GM23338 (cell line): ENCODE data around the gene MRPL52.

Source experiments
- CREB1 ChIP-seq: fragments of 250-450 bp; sonication (Bioruptor Pico); IDR thresholded peaks from 2 replicates; pipeline ENCODE4 v1.5.0; 2020; ENCODE audit warnings: low read depth, mild to moderate bottlenecking, moderate library complexity
- CTCF ChIP-seq, 2 experiments: fragments of 200-600 bp in 1 of 2; sonication (generic) in 1 of 2; conservative IDR thresholded peaks; 2 replicates each; pipeline versions ENCODE4 v1.5.1 to v1.6.1; 2016 to 2017; ENCODE audit warnings: antibody characterized with exemption in 2 of 2, low read depth in 2 of 2, mild to moderate bottlenecking in 2 of 2, moderate library complexity in 1 of 2
- EZH2 ChIP-seq: fragments of 200-600 bp; sonication (generic); IDR thresholded peaks from one replicate; pipeline ENCODE4 v1.8.0; 2017; ENCODE audit warnings: antibody characterized with exemption, mild to moderate bottlenecking, low read depth; ENCODE audit not compliant: unreplicated experiment
- EZH2phosphoT487 ChIP-seq: fragments of 200-600 bp; sonication (generic); IDR thresholded peaks from one replicate; pipeline ENCODE4 v1.8.1; 2018; ENCODE audit warnings: antibody characterized with exemption; ENCODE audit not compliant: unreplicated experiment
- JUNB ChIP-seq: IDR thresholded peaks from one replicate; pipeline ENCODE4 v1.6.1; 2016; ENCODE audit warnings: antibody characterized with exemption; ENCODE audit not compliant: unreplicated experiment
- NANOG ChIP-seq: IDR thresholded peaks from 2 replicates; pipeline ENCODE4 v1.6.1; 2016; ENCODE audit warnings: antibody characterized with exemption, borderline replicate concordance
- POLR2AphosphoS5 ChIP-seq: IDR thresholded peaks from 2 replicates; pipeline ENCODE4 v1.6.1; 2016; ENCODE audit warnings: antibody characterized with exemption, low read depth
- REST ChIP-seq: IDR thresholded peaks from one replicate; pipeline ENCODE4 v1.6.1; 2018; ENCODE audit warnings: antibody characterized with exemption; ENCODE audit not compliant: unreplicated experiment
- ZNF114 ChIP-seq: fragments of 250-450 bp; sonication (Bioruptor Pico); IDR thresholded peaks from 2 replicates; pipeline ENCODE4 v1.5.0; 2020; ENCODE audit warnings: mild to moderate bottlenecking, moderate library complexity
- ZNF462 ChIP-seq: fragments of 250-450 bp; sonication (Bioruptor Pico); IDR thresholded peaks from 2 replicates; pipeline ENCODE4 v1.5.0; 2020; ENCODE audit warnings: mild to moderate bottlenecking, moderate library complexity
- TF ChIP-seq, protein P1 (sequence below): IDR thresholded peaks from 2 replicates; pipeline ENCODE4 v1.6.1; 2016; ENCODE audit warnings: antibody characterized with exemption

DNA sequence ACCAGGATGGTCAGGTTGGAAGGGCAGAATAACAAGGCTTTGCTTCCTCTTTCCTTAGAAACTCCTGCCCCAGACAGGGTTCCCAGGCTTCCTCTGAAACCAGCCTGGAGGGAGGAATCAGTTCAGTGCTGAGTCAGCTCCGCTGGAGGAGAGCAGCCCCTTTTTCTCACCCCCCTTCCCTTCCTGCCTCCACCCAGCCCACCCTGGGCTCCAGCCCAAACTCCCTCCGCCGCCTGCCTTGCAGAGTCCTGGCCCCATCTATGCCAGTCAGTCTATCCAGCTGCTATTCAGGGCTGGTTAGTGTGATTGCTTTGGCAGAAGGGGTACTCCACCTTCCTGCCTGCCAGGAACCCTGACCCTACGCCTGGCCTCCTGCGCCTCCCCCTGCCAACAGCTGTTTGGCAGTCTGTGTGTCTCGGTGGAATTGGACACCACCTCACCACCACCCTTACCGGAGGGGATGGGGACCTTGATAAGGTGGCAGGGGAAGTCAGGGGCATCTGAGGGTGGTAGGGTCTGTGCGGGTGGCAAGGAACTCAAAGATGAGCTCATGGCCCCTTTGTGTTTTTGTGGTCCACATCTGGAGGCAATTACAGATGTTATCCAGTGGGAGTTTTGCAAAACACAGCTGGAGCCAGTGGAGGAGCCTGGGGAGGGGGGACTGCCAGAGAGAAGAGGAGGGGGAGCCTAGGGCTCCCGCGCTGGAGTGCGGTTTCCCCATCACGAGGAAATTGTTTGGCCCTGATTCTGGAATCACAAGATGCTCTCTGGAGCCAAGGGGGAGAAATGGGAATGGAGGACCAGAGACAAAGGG is 18.9 kb downstream of the MRPL52 start:
- TF ChIP-seq CTCF (conservative IDR thresholded peaks at IDR 0.05; ENCODE audit: low read depth in 2 of 2) (no peak), EZH2 (no peak), POLR2AphosphoS5 (no peak), EZH2phosphoT487 (no peak), REST (no peak), NANOG (no peak), ZNF462 (CRISPR knock-in tag) (no peak), JUNB (no peak), CREB1 (no peak), ZNF114 (CRISPR knock-in tag) (no peak)
- TF ChIP-seq, protein P1, sequence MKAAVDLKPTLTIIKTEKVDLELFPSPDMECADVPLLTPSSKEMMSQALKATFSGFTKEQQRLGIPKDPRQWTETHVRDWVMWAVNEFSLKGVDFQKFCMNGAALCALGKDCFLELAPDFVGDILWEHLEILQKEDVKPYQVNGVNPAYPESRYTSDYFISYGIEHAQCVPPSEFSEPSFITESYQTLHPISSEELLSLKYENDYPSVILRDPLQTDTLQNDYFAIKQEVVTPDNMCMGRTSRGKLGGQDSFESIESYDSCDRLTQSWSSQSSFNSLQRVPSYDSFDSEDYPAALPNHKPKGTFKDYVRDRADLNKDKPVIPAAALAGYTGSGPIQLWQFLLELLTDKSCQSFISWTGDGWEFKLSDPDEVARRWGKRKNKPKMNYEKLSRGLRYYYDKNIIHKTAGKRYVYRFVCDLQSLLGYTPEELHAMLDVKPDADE: no peak
